Stimulated activated memory B cell treated with anti-CD40 and anti-IgM and Interleukin-4, amounts not matched to agents 10 μg/mL and 1 μg/mL and 100 μg/mL, for 72 hours (primary cell): ENCODE data around the gene STAT5B.
"Not testable (repeated sequence)": the region's sequence is repeated elsewhere in the genome, so short reads cannot be mapped to it uniquely, and the experiment has no call there.

Source experiments
- ATAC-seq: fragments of 150-1000 bp; cut with Tn5 transposase; 2 replicates; pipeline ENCODE4 v1.10.0; 2021
- H3K27ac Mint-ChIP-seq: one replicate; pipeline ENCODE4 v1.8.0; 2022; ENCODE audit warnings: mild to moderate bottlenecking, mixed read lengths
- H3K27me3 Mint-ChIP-seq: one replicate; pipeline ENCODE4 v1.8.0; 2022; ENCODE audit warnings: mixed read lengths
- H3K36me3 Mint-ChIP-seq: one replicate; pipeline ENCODE4 v1.8.0; 2022; ENCODE audit warnings: mixed read lengths
- H3K4me1 Mint-ChIP-seq: one replicate; pipeline ENCODE4 v1.8.0; 2022; ENCODE audit warnings: mixed read lengths
- H3K4me3 Mint-ChIP-seq: one replicate; pipeline ENCODE4 v1.8.0; 2022; ENCODE audit warnings: mild to moderate bottlenecking, moderate library complexity, mixed read lengths
- H3K9me3 Mint-ChIP-seq: one replicate; pipeline ENCODE4 v1.8.0; 2022; ENCODE audit warnings: mixed read lengths

Gene STAT5B

GRCh38 chr17:42271006-42271778 lies 5.0 kb downstream of the STAT5B start:
- Mint-ChIP-seq H3K4me1 (peaks cover 69% of the 10 kb centered on the region), H3K27ac (peak overlapping the region; percentile 45)

GRCh38 chr17:42270596-42270995 lies 5.6 kb downstream of the STAT5B start:
- Mint-ChIP-seq H3K36me3 (peaks cover 5% of the 10 kb centered on the region), H3K27me3 (no peaks in the 10 kb centered on the region), H3K9me3 (no peaks in the 10 kb centered on the region), H3K4me3 (peak overlapping the region; percentile 18), H3K27ac (no peak overlapping the region), H3K4me1 (peaks cover 68% of the 10 kb centered on the region)
- no peak for ATAC-seq

More at GRCh38 chr17:42271006-42271778, 5.0 kb downstream of the STAT5B start:
- peaks cover 5% of the 10 kb centered on the region for H3K36me3 Mint-ChIP-seq
- ATAC-seq: no peak
- H3K9me3 Mint-ChIP-seq: no peaks in the 10 kb centered on the region
- H3K4me3 Mint-ChIP-seq: peak overlapping the region; percentile 18
- H3K27me3 Mint-ChIP-seq: no peaks in the 10 kb centered on the region

- peaks cover 5% of the 10 kb centered on the region for H3K36me3 Mint-ChIP-seq
These were observed 6.0 kb downstream of the STAT5B start for GRCh38 chr17:42270170-42270535.

GRCh38 chr17:42268236-42268635 lies 8.0 kb downstream of the STAT5B start:
- peaks cover 45% of the 10 kb centered on the region for H3K4me1 Mint-ChIP-seq
- no peaks in the 10 kb centered on the region for H3K36me3 Mint-ChIP-seq
- no peak for ATAC-seq
- H3K4me3 Mint-ChIP-seq: no peak overlapping the region
- H3K27ac Mint-ChIP-seq: no peak overlapping the region
- H3K9me3 Mint-ChIP-seq: no peaks in the 10 kb centered on the region
- H3K27me3 Mint-ChIP-seq: no peaks in the 10 kb centered on the region

More at GRCh38 chr17:42270170-42270535, 6.0 kb downstream of the STAT5B start:
- no peak for ATAC-seq
- peaks cover 64% of the 10 kb centered on the region for H3K4me1 Mint-ChIP-seq
- no peaks in the 10 kb centered on the region for H3K27me3 Mint-ChIP-seq
- no peak overlapping the region for H3K27ac Mint-ChIP-seq
- H3K4me3 Mint-ChIP-seq: no peak overlapping the region
- no peaks in the 10 kb centered on the region for H3K9me3 Mint-ChIP-seq

GRCh38 chr17:42266918-42267766 lies 9.0 kb downstream of the STAT5B start:
- no peaks in the 10 kb centered on the region for H3K27me3 Mint-ChIP-seq
- H3K27ac Mint-ChIP-seq: no peak overlapping the region
- no peak overlapping the region for H3K4me3 Mint-ChIP-seq
- H3K9me3 Mint-ChIP-seq: no peaks in the 10 kb centered on the region
- no peak for ATAC-seq
- no peaks in the 10 kb centered on the region for H3K36me3 Mint-ChIP-seq
- H3K4me1 Mint-ChIP-seq: peaks cover 35% of the 10 kb centered on the region

- Mint-ChIP-seq H3K4me3 (no peak overlapping the region), H3K9me3 (no peaks in the 10 kb centered on the region), H3K27me3 (no peaks in the 10 kb centered on the region), H3K4me1 (peaks cover 29% of the 10 kb centered on the region), H3K27ac (no peak overlapping the region), H3K36me3 (no peaks in the 10 kb centered on the region)
- ATAC-seq: no peak
These were observed 9.7 kb downstream of the STAT5B start for GRCh38 chr17:42266462-42266861.

GRCh38 chr17:42264366-42264765 lies 11.8 kb downstream of the STAT5B start:
- peaks cover 20% of the 10 kb centered on the region for H3K4me1 Mint-ChIP-seq
- not testable (repeated sequence) for ATAC-seq, H3K36me3 Mint-ChIP-seq, H3K4me3 Mint-ChIP-seq, H3K27me3 Mint-ChIP-seq, H3K9me3 Mint-ChIP-seq, H3K27ac Mint-ChIP-seq

- Mint-ChIP-seq H3K9me3 (no peaks in the 10 kb centered on the region), H3K4me1 (peaks cover 18% of the 10 kb centered on the region), H3K27me3 (no peaks in the 10 kb centered on the region), H3K27ac (no peak overlapping the region), H3K36me3 (no peaks in the 10 kb centered on the region), H3K4me3 (no peak overlapping the region)
- ATAC-seq: no peak
These were observed 15.9 kb downstream of the STAT5B start for GRCh38 chr17:42260318-42260717.

GRCh38 chr17:42255445-42255844 lies 20.7 kb downstream of the STAT5B start:
- Mint-ChIP-seq H3K36me3 (no peaks in the 10 kb centered on the region), H3K4me3 (no peak overlapping the region), H3K27me3 (no peaks in the 10 kb centered on the region), H3K27ac (no peak overlapping the region), H3K4me1 (peaks cover 34% of the 10 kb centered on the region), H3K9me3 (no peaks in the 10 kb centered on the region)
- no peak for ATAC-seq

- peaks cover 50% of the 10 kb centered on the region for H3K4me1 Mint-ChIP-seq
- ATAC-seq: no peak
- H3K9me3 Mint-ChIP-seq: no peaks in the 10 kb centered on the region
- H3K27ac Mint-ChIP-seq: no peak overlapping the region
- H3K36me3 Mint-ChIP-seq: no peaks in the 10 kb centered on the region
- H3K4me3 Mint-ChIP-seq: no peak overlapping the region
- H3K27me3 Mint-ChIP-seq: no peaks in the 10 kb centered on the region
These were observed 22.6 kb downstream of the STAT5B start for GRCh38 chr17:42253578-42253977.

GRCh38 chr17:42252597-42253550 lies 23.3 kb downstream of the STAT5B start:
- peak overlapping the region; percentile 32 for H3K27ac Mint-ChIP-seq
- peaks cover 54% of the 10 kb centered on the region for H3K4me1 Mint-ChIP-seq
- no peaks in the 10 kb centered on the region for H3K36me3 Mint-ChIP-seq
- no peaks in the 10 kb centered on the region for H3K9me3 Mint-ChIP-seq
- H3K4me3 Mint-ChIP-seq: no peak overlapping the region
- no peaks in the 10 kb centered on the region for H3K27me3 Mint-ChIP-seq
- ATAC-seq: no peak

GRCh38 chr17:42251115-42251514 lies 25.1 kb downstream of the STAT5B start:
- Mint-ChIP-seq H3K27ac (no peak overlapping the region), H3K4me3 (no peak overlapping the region), H3K27me3 (no peaks in the 10 kb centered on the region), H3K9me3 (no peaks in the 10 kb centered on the region), H3K36me3 (no peaks in the 10 kb centered on the region), H3K4me1 (peaks cover 63% of the 10 kb centered on the region)
- ATAC-seq: no peak

- Mint-ChIP-seq H3K9me3 (no peaks in the 10 kb centered on the region), H3K36me3 (no peaks in the 10 kb centered on the region), H3K4me3 (peak overlapping the region; percentile 9), H3K4me1 (peaks cover 54% of the 10 kb centered on the region), H3K27me3 (no peaks in the 10 kb centered on the region), H3K27ac (peak overlapping the region; percentile 97)
- ATAC-seq: no peak
These were observed 26.3 kb downstream of the STAT5B start for GRCh38 chr17:42249681-42250446.
